Immature natural killer cell (primary cell): Measurements from ENCODE around the gene SLC31A2. TPM values are rescaled to one million over a fixed set of nuclear protein-coding genes. Genes with fewer than 3 reads are reported as not detected.
"Not testable (repeated sequence)": the region's sequence is repeated elsewhere in the genome, so short reads cannot be mapped to it uniquely, and the experiment has no call there.

Experiments used
- DNase-seq, 3 donors: peaks; one replicate each; pipeline ENCODE4 v3.0.0; 2022; ENCODE audit warnings: mixed read lengths in 1 of 3
- H3K27ac Mint-ChIP-seq, 6 donors: one replicate each; pipeline ENCODE4 v1.8.0; 2020; ENCODE audit warnings: mixed read lengths in 6 of 6, mild to moderate bottlenecking in 5 of 6, inconsistent platforms in 4 of 6, moderate library complexity in 3 of 6
- H3K27me3 Mint-ChIP-seq, 3 donors: one replicate each; pipeline ENCODE4 v1.8.0; 2020 to 2021; ENCODE audit warnings: low read depth in 3 of 3, mild to moderate bottlenecking in 3 of 3, mixed read lengths in 3 of 3, moderate library complexity in 3 of 3, inconsistent platforms in 1 of 3
- H3K36me3 Mint-ChIP-seq, 3 donors: one replicate each; pipeline ENCODE4 v1.8.0; 2020; ENCODE audit warnings: mixed read lengths in 3 of 3, inconsistent platforms in 2 of 3, mild to moderate bottlenecking in 2 of 3
- H3K4me1 Mint-ChIP-seq, 2 donors: one replicate each; pipeline ENCODE4 v1.8.0; 2020; ENCODE audit warnings: inconsistent platforms in 2 of 2, mild to moderate bottlenecking in 2 of 2, mixed read lengths in 2 of 2, moderate library complexity in 1 of 2
- H3K4me3 Mint-ChIP-seq, 5 donors: one replicate each; pipeline ENCODE4 v1.8.0; 2020; ENCODE audit warnings: mild to moderate bottlenecking in 5 of 5, mixed read lengths in 5 of 5, inconsistent platforms in 3 of 5, moderate library complexity in 3 of 5
- H3K9me3 Mint-ChIP-seq, 6 donors: one replicate each; pipeline ENCODE4 v1.8.0; 2020; ENCODE audit warnings: mild to moderate bottlenecking in 6 of 6, mixed read lengths in 6 of 6, inconsistent platforms in 4 of 6, moderate library complexity in 3 of 6
- polyA plus RNA-seq, 3 donors: library from polyadenylated mRNA; unstranded; fragments of 300-500 nt; fragmentation: Illumina TruSeq; gene quantifications; one replicate each; pipeline ENCODE4 v1.2.3, GENCODE V29; 2021

The SLC31A2 gene
- polyA plus RNA-seq, 3 donors from 2014 or later = 1.4 to 11.3 (median 3.5) TPM

GRCh38 chr9:113139225-113139829 is 11.5 kb upstream of the SLC31A2 start:
- no peaks in the 10 kb centered on the region for H3K4me1 Mint-ChIP-seq
- peaks cover 2 to 9% (median 5%) of the 10 kb centered on the region in 3 donors for H3K27me3 Mint-ChIP-seq
- H3K27ac Mint-ChIP-seq = no peak overlapping the region
- H3K36me3 Mint-ChIP-seq = no peaks in the 10 kb centered on the region
- no peak overlapping the region for H3K4me3 Mint-ChIP-seq
- H3K9me3 Mint-ChIP-seq = peaks cover 0 to 5% (median 0%) of the 10 kb centered on the region in 6 donors
- DNase-seq = no peak

GRCh38 chr9:113139953-113140352 is 10.9 kb upstream of the SLC31A2 start:
- Mint-ChIP-seq H3K9me3 (peaks cover 0 to 5% (median 0%) of the 10 kb centered on the region in 6 donors), H3K4me1 (no peaks in the 10 kb centered on the region), H3K27me3 (peaks cover 5 to 9% (median 6%) of the 10 kb centered on the region in 3 donors), H3K27ac (no peak overlapping the region), H3K36me3 (no peaks in the 10 kb centered on the region), H3K4me3 (no peak overlapping the region)
- DNase-seq = no peak

- H3K27ac Mint-ChIP-seq, DNase-seq, H3K4me1 Mint-ChIP-seq, H3K9me3 Mint-ChIP-seq, H3K4me3 Mint-ChIP-seq, H3K36me3 Mint-ChIP-seq: not testable (repeated sequence)
- H3K27me3 Mint-ChIP-seq = peaks cover 5 to 10% (median 9%) of the 10 kb centered on the region in 3 donors
Observed at GRCh38 chr9:113140896-113141295, 9.9 kb upstream of the SLC31A2 start.

- peaks cover 3 to 17% (median 9%) of the 10 kb centered on the region in 3 donors for H3K27me3 Mint-ChIP-seq
Observed at GRCh38 chr9:113143432-113144227, 7.2 kb upstream of the SLC31A2 start.

GRCh38 chr9:113148372-113148705 is 2.5 kb upstream of the SLC31A2 start:
- DNase-seq = no peak
- Mint-ChIP-seq H3K36me3 (no peaks in the 10 kb centered on the region), H3K9me3 (no peaks in the 10 kb centered on the region), H3K4me3 (no peak overlapping the region), H3K4me1 (peaks cover 14 to 21% of the 10 kb centered on the region in 2 donors), H3K27ac (no peak overlapping the region), H3K27me3 (peaks cover 5 to 18% (median 6%) of the 10 kb centered on the region in 3 donors)

More at GRCh38 chr9:113143432-113144227, 7.2 kb upstream of the SLC31A2 start:
- DNase-seq = no peak
- Mint-ChIP-seq H3K4me3 (no peak overlapping the region), H3K27ac (no peak overlapping the region), H3K9me3 (peaks cover 0 to 5% (median 0%) of the 10 kb centered on the region in 6 donors), H3K4me1 (no peaks in the 10 kb centered on the region), H3K36me3 (no peaks in the 10 kb centered on the region)

GRCh38 chr9:113148781-113149510 is 1.9 kb upstream of the SLC31A2 start:
- H3K4me1 Mint-ChIP-seq = peaks cover 14 to 21% of the 10 kb centered on the region in 2 donors
- H3K4me3 Mint-ChIP-seq = peak overlapping the region in 1 of 5 donors; percentile 47
- H3K27ac Mint-ChIP-seq = peak overlapping the region in 1 of 6 donors; percentile 7
- no peaks in the 10 kb centered on the region for H3K9me3 Mint-ChIP-seq
- H3K36me3 Mint-ChIP-seq = no peaks in the 10 kb centered on the region
- no peak for DNase-seq
- peaks cover 5 to 18% (median 6%) of the 10 kb centered on the region in 3 donors for H3K27me3 Mint-ChIP-seq

- Mint-ChIP-seq H3K27me3 (peaks cover 5 to 18% (median 6%) of the 10 kb centered on the region in 3 donors), H3K4me1 (peaks cover 14 to 21% of the 10 kb centered on the region in 2 donors), H3K4me3 (peak overlapping the region in 2 of 5 donors; percentile 18 to 29)
- not testable (repeated sequence) for H3K27ac Mint-ChIP-seq, DNase-seq, H3K36me3 Mint-ChIP-seq, H3K9me3 Mint-ChIP-seq
Observed at GRCh38 chr9:113149561-113149960, 1.2 kb upstream of the SLC31A2 start.

- no peaks in the 10 kb centered on the region for H3K9me3 Mint-ChIP-seq
- H3K27ac Mint-ChIP-seq = peak overlapping the region; percentile 12 to 48 (median 32)
- H3K27me3 Mint-ChIP-seq = peaks cover 1 to 9% (median 3%) of the 10 kb centered on the region in 3 donors
- no peak for DNase-seq
- peaks cover 29% of the 10 kb centered on the region in 2 donors for H3K4me1 Mint-ChIP-seq
- H3K4me3 Mint-ChIP-seq = peak overlapping the region; percentile 82 to 89 (median 84)
- H3K36me3 Mint-ChIP-seq = peaks cover 0 to 3% (median 0%) of the 10 kb centered on the region in 3 donors
Observed at GRCh38 chr9:113151696-113152630, 1.2 kb downstream of the SLC31A2 start.

GRCh38 chr9:113152699-113153098 is 1.9 kb downstream of the SLC31A2 start:
- peak overlapping the region in 3 of 6 donors; percentile 12 to 25 (median 14) for H3K27ac Mint-ChIP-seq
- H3K36me3 Mint-ChIP-seq = peaks cover 0 to 3% (median 0%) of the 10 kb centered on the region in 3 donors
- peaks cover 29% of the 10 kb centered on the region in 2 donors for H3K4me1 Mint-ChIP-seq

GRCh38 chr9:113153599-113153998 is 2.8 kb downstream of the SLC31A2 start:
- Mint-ChIP-seq H3K9me3 (no peaks in the 10 kb centered on the region), H3K36me3 (peaks cover 0 to 3% (median 3%) of the 10 kb centered on the region in 3 donors), H3K27ac (no peak overlapping the region), H3K4me3 (no peak overlapping the region), H3K4me1 (peaks cover 29 to 30% of the 10 kb centered on the region in 2 donors), H3K27me3 (peaks cover 1 to 6% (median 3%) of the 10 kb centered on the region in 3 donors)
- DNase-seq = no peak

More at GRCh38 chr9:113152699-113153098, 1.9 kb downstream of the SLC31A2 start:
- H3K4me3 Mint-ChIP-seq = peak overlapping the region; percentile 82 to 89 (median 84)
- H3K27me3 Mint-ChIP-seq = peaks cover 1 to 7% (median 3%) of the 10 kb centered on the region in 3 donors
- no peaks in the 10 kb centered on the region for H3K9me3 Mint-ChIP-seq
- DNase-seq = no peak

- H3K4me3 Mint-ChIP-seq = no peak overlapping the region
- peaks cover 0 to 1% (median 0%) of the 10 kb centered on the region in 3 donors for H3K27me3 Mint-ChIP-seq
- no peaks in the 10 kb centered on the region for H3K9me3 Mint-ChIP-seq
- peak overlapping the region in 4 of 6 donors; percentile 9 to 38 (median 20) for H3K27ac Mint-ChIP-seq
- peaks cover 29 to 30% of the 10 kb centered on the region in 2 donors for H3K4me1 Mint-ChIP-seq
- DNase-seq = no peak
- H3K36me3 Mint-ChIP-seq = peaks cover 0 to 8% (median 3%) of the 10 kb centered on the region in 3 donors
Observed at GRCh38 chr9:113154471-113154870, 3.7 kb downstream of the SLC31A2 start.

GRCh38 chr9:113154946-113155345 is 4.1 kb downstream of the SLC31A2 start:
- no peaks in the 10 kb centered on the region for H3K9me3 Mint-ChIP-seq
- peaks cover 0 to 8% (median 3%) of the 10 kb centered on the region in 3 donors for H3K36me3 Mint-ChIP-seq
- H3K27me3 Mint-ChIP-seq = peaks cover 0 to 1% (median 0%) of the 10 kb centered on the region in 3 donors
- no peak overlapping the region for H3K4me3 Mint-ChIP-seq
- H3K27ac Mint-ChIP-seq = peak overlapping the region in 2 of 6 donors; percentile 9 to 38
- H3K4me1 Mint-ChIP-seq = peaks cover 29 to 30% of the 10 kb centered on the region in 2 donors
- DNase-seq = no peak
